HG03159 (cell line): Measurements from ENCODE around the gene NUDT3.
"Not testable (repeated sequence)": the region's sequence is repeated elsewhere in the genome, so short reads cannot be mapped to it uniquely, and the experiment has no call there.

Source experiments
- ATAC-seq: cut with Tn5 transposase; IDR thresholded peaks from one replicate; pipeline ENCODE4 v1.9.1; 2021; ENCODE audit warnings: mild to moderate bottlenecking, moderate library complexity; ENCODE audit not compliant: unreplicated experiment

Gene NUDT3

DNA sequence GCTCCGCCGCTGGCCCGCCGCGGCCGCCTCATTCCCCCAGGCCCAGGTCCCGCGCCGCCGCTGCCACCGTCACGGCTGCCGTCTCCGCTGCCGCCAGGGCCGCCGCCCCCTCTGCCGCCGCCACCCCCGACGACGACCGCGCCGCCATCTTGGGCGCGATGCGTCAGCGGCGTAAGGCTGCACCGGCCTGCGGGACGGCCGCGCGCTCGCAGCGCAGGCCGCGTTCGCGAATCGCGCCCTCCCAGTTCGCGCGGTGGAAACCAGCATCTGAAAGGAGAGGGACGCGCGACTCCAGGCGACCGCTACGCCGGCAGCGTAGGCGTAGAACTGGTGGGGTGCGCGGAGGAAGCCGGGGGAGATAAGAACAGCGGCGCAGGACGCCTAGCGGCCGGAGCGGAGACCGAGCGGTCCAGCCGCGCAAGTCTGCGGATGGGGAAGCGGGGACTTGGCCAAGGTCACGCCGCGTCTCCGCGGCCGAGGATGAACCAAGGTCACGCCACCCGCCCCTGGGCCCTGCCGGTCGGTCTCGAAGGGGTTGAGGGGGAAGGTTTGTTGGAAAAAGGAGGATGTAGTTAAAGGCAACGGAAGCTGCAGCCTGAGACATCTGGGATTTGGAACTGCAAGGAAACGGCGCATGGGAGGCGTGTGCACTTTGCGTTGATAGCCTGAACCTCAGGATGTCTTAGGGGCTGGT lies at the start of gene NUDT3:
Gene NUDT3, minus strand, starts transcription at position 173 of the 694 bp plus-strand sequence. CDS start 307 bp downstream, outside the sequence.
- peak; percentile 79 for ATAC-seq

GRCh38 chr6:34441526-34441925 lies 49.1 kb upstream of the NUDT3 start:
- ATAC-seq, result no peak

DNA sequence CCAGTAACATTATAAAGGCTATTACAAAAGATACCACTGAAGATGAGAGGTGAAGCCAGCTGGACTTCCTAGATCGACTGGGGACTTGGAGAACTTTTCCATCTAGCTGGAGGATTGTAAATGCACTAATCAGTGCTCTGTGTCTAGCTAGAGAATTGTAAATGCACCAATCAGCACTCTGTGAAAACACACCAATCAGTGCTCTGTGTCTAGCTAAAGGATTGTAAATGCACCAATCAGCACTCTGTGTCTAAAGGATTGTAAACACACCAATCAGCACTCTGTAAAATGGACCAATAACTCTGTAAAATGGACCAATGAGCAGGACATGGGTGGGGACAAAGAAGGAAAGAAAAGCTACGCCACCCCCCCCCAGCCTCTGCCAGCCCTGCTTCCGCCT lies 47.0 kb upstream of the NUDT3 start:
- ATAC-seq, result no peak

GRCh38 chr6:34438705-34439104 lies 46.2 kb upstream of the NUDT3 start:
- no peak for ATAC-seq

DNA sequence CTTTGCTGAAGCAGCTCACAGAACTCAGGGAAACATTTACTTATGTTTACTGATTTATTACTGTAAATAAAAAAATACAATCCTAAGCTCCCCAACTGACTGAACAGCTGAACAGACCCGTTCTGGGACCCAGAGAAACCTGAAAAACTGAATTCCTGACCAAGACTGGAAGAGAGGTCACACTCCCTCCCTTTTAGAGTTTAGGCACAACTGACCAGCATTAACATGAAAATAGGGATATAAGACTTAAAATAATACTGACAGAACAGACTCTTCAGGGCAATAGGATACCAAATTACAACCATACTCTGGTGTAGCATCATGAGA lies 45.1 kb upstream of the NUDT3 start:
- no peak for ATAC-seq

DNA sequence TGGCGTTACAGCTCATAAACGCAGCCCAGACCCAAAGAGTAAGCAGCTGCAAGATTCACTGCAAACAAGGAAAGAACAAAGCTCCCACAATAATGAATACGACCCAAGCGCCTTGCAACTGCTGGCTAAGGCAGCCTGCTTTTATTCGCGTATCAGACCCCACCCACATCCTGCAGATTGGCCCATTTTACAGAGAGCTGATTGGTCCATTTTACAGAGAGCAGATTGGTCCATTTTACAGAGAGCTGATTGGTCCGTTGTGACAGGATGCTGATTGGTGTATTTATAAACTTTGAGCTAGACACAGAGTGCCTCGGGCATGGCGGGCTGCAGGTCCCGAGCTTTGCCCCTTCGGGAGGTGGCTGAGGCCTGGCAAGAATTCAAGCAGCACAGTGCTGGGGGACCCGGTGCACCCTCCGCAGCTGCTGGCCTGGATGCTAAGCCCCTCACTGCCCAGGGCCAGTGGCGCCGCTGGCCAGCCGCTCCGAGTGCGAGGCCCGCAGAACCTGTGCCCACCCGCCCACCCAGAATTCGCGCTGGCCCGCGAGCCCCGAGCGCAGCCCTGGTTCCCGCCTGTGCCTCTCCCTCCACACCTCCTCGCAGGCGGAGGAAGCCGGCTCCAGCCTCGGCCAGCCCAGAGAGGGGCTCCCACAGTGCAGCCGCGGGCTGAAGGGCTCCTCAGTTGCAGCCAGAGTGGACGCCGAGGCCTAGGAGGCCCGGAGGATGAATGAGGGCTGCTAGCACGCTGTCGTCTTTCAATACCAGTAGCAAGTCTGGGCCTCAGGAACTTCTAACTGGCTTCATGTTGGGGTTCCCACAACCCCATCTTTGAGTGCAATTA lies 44.6 kb upstream of the NUDT3 start:
- no peak for ATAC-seq

GRCh38 chr6:34435916-34436315 lies 43.4 kb upstream of the NUDT3 start:
- ATAC-seq, result no peak

- peak; percentile 88 for ATAC-seq
Observed at GRCh38 chr6:34425498-34426410, 33.3 kb upstream of the NUDT3 start, which contains the start of gene RPS10. TSS of gene RPS10 (minus strand) at chr6:34426069. CDS start at chr6:34425221, 848 bp downstream.

- no peak for ATAC-seq
Observed at GRCh38 chr6:34425132-34425497, 32.6 kb upstream of the NUDT3 start.

GRCh38 chr6:34424200-34425131 lies 32.0 kb upstream of the NUDT3 start:
- no peak for ATAC-seq

GRCh38 chr6:34423254-34423653 lies 30.8 kb upstream of the NUDT3 start:
- no peak for ATAC-seq

- ATAC-seq, result no peak
Observed at GRCh38 chr6:34418367-34418766, 25.9 kb upstream of the NUDT3 start.

DNA sequence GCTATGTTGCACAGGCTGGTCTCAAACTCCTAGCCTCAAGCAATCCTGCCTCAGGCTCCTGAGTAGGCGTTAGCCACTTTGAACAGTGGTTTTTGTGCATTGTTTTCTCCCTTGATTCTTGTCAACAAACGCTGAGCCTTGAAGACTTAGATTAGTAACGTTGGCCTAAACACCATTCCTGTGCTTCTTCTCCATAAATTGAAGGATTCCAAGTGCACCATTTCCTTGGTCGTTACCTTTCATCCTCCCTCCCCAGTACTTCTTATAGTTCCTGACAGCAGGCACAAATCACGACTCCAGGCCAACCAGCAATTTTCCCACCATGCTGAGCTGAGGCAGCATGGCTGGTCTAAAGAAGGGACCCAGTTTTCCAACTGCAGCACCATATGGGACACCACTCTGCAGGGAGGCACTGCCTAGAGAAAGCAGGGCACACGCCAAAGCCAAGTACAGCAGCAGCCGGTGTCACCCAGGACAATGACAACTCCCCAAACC lies 24.5 kb upstream of the NUDT3 start:
- ATAC-seq, result no peak

GRCh38 chr6:34414999-34415858 lies 22.8 kb upstream of the NUDT3 start:
- no peak for ATAC-seq

DNA sequence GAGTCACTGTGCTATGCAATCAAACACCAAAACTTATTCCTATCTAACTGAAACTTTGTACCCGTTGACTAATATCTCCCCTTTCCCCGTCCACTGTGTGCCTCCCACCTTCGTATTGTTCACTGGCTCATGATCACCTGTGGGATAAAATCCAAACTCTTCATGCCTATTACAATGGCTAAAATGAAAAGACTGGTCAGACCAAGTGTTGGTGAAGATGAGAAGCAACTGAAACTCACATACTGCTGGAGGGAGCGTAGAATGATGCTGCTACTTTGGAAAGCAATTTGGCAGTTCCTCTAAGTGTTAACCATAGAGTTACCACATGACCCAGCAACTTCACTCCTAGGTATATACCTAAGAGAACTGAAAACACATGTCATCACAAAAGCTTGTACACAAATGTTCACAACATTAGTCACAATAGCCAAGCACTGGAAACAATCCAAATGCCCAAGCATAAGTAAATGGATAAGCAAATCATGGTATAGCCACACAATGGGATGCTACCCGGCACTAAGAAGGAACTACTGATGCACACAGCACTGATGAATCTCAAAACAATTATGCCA lies 20.3 kb upstream of the NUDT3 start:
- ATAC-seq, result no peak

- no peak for ATAC-seq
Observed at GRCh38 chr6:34412016-34412415, 19.5 kb upstream of the NUDT3 start.

GRCh38 chr6:34407915-34408314 lies 15.4 kb upstream of the NUDT3 start:
- ATAC-seq, result not testable (repeated sequence)

DNA sequence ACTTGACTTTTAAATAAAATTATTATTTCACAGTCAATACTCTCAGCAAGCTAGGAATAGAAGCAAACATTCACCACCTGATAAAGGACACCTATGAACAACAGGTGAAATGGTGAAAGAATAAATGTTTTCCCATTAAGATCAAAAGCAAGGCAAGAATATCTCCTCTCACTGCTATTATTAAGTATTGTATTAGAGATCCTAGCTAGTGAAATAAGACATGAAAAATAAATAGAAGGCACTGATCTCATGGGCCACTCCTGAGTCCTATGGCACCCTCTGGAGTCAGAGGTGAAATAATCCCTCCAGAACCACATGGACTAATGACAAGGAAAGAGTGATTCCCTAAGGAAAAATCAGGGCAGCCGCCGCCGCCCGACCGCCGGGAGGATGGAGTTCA lies 4.0 kb upstream of the NUDT3 start:
- no peak for ATAC-seq

DNA sequence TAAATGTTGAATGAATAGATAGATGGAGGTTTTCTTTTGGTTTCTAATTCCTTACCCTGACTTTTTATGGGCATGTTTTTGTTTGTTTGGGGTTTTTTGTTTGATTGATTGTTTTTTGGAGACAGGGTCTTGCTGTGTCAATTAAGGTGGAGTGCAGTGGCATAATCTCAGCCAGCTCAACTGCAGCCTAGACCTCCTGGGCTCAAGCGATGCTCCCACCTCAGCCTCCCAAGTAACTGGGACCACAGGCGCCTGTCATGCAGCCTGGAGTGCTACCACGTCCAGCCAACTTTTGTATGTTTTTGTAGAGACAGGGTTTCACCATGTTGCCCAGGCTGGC lies 1.5 kb upstream of the NUDT3 start:
- no peak for ATAC-seq
